Omental fat pad (tissue), 4 donors: ENCODE measurements around the gene CCL28. TPM values are rescaled to one million over a fixed set of nuclear protein-coding genes. Genes with fewer than 3 reads are reported as not detected.
"Not testable (repeated sequence)": the region's sequence is repeated elsewhere in the genome, so short reads cannot be mapped to it uniquely, and the experiment has no call there.

ENCODE experiments used
- ATAC-seq: fragments of 150-250 bp; one replicate; pipeline ENCODE4 v1.9.1; 2016; ENCODE audit warnings: mild to moderate bottlenecking, moderate library complexity; ENCODE audit not compliant: low FRiP score
- DNase-seq: peaks from one replicate; pipeline ENCODE4 v3.0.0-alpha.2; 2019; ENCODE audit warnings: low spot score
- total RNA-seq, 4 donors: library from RNA; depleted of rRNA; stranded (reverse); fragments of >200 nt; gene quantifications; one replicate each; pipeline ENCODE4 v1.1.0, GENCODE V29; 2016
- TF ChIP-seq, protein P1 (sequence below), 3 donors: fragments of 450-650 bp; IDR thresholded peaks; one replicate each; pipeline ENCODE4 v1.5.1; 2016 to 2017; ENCODE audit warnings: antibody characterized with exemption in 3 of 3, mild to moderate bottlenecking in 3 of 3, moderate library complexity in 2 of 3

The CCL28 gene
- total RNA-seq, 4 donors from 2014 or later, result 1.1 to 2.1 (median 1.4) TPM

DNA sequence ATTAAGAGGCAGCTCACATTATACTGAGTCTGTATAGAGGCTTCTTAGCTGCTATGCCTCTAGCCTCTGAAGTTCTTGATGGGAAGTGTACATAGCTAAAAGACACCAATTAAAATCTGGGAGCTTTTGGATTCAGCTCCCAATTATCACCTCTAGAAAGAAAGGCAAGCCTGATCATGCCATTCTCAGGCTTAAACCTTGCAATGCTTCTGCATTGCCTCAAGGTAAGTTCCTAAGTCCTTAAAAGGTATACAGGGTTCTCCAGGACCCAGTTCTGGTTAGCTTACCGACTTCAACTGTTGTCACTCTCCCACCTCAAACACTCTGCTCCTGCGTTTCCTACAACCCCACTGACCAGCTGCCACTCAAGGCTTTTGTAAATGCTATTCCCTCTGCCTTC, 17.5 kb upstream of the CCL28 start:
- ATAC-seq (no peak), DNase-seq (no peak)
- TF ChIP-seq, protein P1, sequence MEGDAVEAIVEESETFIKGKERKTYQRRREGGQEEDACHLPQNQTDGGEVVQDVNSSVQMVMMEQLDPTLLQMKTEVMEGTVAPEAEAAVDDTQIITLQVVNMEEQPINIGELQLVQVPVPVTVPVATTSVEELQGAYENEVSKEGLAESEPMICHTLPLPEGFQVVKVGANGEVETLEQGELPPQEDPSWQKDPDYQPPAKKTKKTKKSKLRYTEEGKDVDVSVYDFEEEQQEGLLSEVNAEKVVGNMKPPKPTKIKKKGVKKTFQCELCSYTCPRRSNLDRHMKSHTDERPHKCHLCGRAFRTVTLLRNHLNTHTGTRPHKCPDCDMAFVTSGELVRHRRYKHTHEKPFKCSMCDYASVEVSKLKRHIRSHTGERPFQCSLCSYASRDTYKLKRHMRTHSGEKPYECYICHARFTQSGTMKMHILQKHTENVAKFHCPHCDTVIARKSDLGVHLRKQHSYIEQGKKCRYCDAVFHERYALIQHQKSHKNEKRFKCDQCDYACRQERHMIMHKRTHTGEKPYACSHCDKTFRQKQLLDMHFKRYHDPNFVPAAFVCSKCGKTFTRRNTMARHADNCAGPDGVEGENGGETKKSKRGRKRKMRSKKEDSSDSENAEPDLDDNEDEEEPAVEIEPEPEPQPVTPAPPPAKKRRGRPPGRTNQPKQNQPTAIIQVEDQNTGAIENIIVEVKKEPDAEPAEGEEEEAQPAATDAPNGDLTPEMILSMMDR (IDR thresholded peaks at IDR 0.05), result no peak

DNA sequence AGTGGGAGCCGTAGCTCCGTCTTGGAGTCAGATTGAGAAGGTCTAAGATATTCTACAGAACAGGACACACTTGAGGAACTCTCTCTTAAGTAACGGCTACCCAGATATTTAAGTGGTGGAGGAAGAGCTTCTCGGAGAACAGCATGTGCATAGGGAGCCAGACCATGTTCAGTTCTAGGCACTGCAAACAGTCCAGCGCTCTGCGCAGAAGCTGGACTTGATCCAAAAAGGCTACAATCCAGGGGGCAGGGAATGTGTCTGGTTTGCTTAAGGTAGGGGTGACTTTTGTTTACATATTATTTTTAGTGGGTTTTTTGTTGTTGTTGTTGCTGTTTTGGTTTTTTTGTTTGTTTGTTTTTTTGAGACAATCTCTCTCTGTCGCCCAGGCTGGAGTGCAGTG, 16.8 kb upstream of the CCL28 start:
- TF ChIP-seq, protein P1 (IDR thresholded peaks at IDR 0.05), result no peak
- DNase-seq (no peak), ATAC-seq (no peak)

DNA sequence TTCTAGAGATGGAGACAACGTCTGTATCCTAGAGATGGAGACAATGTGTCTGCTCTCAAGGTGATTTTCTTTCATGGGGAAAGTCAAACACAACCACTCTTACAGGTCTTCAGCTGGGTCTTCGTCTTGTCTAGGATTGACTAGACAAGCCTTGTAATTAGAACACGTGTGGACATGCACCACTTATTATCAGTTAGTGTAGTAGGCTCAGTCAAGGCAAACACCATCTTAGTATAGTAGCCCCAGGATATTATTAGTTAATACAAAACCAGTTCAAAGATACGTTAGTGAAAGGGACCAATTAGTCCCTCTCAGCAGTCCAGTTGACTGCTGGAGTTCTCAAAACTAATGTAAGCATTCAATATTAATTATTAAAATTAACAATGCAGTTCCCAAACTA, 15.1 kb upstream of the CCL28 start:
- ATAC-seq (no peak), DNase-seq (no peak)
- TF ChIP-seq, protein P1 (IDR thresholded peaks at IDR 0.05), result no peak

DNA sequence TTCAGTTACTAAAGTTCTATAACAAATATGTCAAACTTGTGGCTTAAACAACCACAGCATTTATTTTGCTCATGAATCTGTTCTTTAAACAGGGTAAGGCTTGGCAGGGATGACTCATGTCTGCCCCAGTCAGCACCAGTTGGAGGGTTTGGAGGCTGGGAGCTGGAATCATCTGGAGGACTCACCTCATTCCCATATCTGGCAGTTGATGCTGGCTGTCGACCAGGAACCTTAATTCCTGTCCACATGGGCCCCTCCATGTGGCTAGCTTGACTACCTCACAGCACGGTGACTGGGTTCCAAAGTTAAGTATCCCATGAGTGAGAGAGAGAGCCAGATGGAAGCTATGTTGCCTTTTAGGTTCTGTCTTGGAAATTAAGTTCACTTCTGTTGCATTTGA, 13.8 kb upstream of the CCL28 start:
- DNase-seq (no peak), ATAC-seq (no peak)
- TF ChIP-seq, protein P1 (IDR thresholded peaks at IDR 0.05), result no peak

DNA sequence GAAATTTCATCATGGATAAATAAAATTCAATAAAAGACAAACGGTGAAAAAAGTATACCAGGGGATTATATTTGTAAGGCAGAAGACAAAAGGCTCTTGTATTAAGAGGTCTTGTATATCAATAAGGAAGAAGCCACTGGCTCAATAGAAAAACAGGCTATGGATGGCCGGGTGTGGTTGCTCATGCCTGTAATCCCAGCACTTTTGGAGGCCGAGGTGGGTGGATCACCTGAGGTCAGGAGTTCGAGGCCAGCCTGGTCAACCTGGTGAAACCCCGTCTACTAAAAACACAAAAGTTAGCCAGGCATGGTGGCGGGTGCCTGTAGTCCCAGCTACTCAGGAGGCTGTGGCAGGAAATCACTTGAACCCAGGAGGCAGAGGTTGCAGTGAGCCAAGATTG, 10.9 kb upstream of the CCL28 start:
- not testable (repeated sequence) for ATAC-seq

DNA sequence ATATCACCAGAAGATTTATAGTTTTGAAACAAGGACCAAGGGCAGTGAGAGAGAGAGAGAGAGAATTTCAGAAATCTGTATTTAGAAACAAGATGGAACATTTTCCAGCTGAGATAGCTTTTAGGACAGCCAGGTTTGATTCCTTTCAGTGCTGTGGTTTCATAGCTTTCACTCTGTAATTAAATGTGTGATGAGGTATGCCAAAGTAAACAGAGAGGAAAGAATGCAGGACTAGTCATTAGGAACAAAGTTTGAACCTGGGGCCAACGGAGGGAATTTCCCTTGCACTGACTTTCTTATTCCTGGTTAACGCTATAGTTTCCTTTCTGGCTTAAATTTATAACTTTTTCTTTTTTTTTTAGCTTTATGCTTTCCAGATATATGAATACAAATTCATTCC, 10.0 kb upstream of the CCL28 start:
- TF ChIP-seq, protein P1 (IDR thresholded peaks at IDR 0.05), result no peak
- DNase-seq (no peak), ATAC-seq (no peak)

More for the DNA sequence above, 10.9 kb upstream of the CCL28 start:
- not testable (repeated sequence) for DNase-seq

DNA sequence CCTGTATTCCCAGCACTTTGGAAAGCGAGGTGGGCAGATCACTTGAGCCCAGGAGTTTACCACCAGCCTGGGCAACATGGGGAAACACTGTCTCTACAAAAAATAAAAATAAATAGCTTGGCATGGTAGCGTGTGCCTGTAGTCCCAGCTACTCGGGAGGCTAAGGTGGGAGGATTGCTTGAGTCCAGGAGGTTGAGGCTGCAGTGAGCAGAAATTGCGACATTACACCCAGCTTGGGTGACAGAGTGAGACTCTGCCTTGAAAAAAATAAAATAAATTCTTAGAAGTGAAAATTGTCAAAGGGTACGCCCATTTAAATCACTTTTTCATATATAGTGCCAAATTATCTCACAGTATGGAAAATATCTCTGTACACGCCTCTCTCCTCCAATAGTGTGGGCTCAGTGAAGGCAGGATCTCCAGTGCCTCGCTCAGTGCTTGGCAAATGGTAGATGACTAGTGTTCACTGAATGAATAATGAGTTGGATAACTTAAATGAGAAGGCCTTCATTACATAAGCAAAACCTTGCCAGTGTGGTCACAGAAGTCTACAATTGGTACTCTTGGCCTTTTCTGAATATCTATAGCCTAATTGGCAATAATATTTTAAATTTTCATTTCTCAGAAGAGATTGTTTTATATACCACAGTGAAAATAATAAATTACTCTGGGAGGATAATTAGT, 9.4 kb upstream of the CCL28 start:
- TF ChIP-seq, protein P1 (IDR thresholded peaks at IDR 0.05), result no peak
- no peak for DNase-seq
- no peak for ATAC-seq
